ENCODE measurements around the gene XIRP2. TPM values are rescaled to one million over a fixed set of nuclear protein-coding genes. Genes with fewer than 3 reads are reported as not detected.

Gene XIRP2
- total RNA-seq, 1 donor from 2014 or later = not detected

GRCh38 chr2:166926657-166927056 is 38.4 kb downstream of the XIRP2 start:
- no peak for DNase-seq (ENCODE audit: low read depth in 2 of 2)

GRCh38 chr2:166932032-166932431 is 43.8 kb downstream of the XIRP2 start:
- no peak for DNase-seq (ENCODE audit: low read depth in 2 of 2)

- DNase-seq (ENCODE audit: low read depth in 2 of 2) = no peak
Measured at GRCh38 chr2:166934817-166935216, 46.5 kb downstream of the XIRP2 start.

GRCh38 chr2:166942377-166942776 is 54.1 kb downstream of the XIRP2 start:
- no peak for DNase-seq (ENCODE audit: low read depth in 2 of 2)

- DNase-seq (ENCODE audit: low read depth in 2 of 2) = no peak
Measured at GRCh38 chr2:166944909-166945308, 56.6 kb downstream of the XIRP2 start.

- DNase-seq (ENCODE audit: low read depth in 2 of 2) = no peak
Measured at GRCh38 chr2:166957686-166958085, 69.4 kb downstream of the XIRP2 start.

GRCh38 chr2:166958986-166959481 is 70.8 kb downstream of the XIRP2 start:
- no peak for DNase-seq (ENCODE audit: low read depth in 2 of 2)

GRCh38 chr2:166959556-166959955 is 71.3 kb downstream of the XIRP2 start:
- DNase-seq (ENCODE audit: low read depth in 2 of 2) = no peak

GRCh38 chr2:166960702-166961270 is 72.5 kb downstream of the XIRP2 start:
- no peak for DNase-seq (ENCODE audit: low read depth in 2 of 2)

- DNase-seq (ENCODE audit: low read depth in 2 of 2) = no peak
Measured at GRCh38 chr2:166961933-166962332, 73.7 kb downstream of the XIRP2 start.

- no peak for DNase-seq (ENCODE audit: low read depth in 2 of 2)
Measured at GRCh38 chr2:166969486-166969885, 81.2 kb downstream of the XIRP2 start.

GRCh38 chr2:166972002-166972401 is 83.7 kb downstream of the XIRP2 start:
- no peak for DNase-seq (ENCODE audit: low read depth in 2 of 2)

- DNase-seq (ENCODE audit: low read depth in 2 of 2) = no peak
Measured at GRCh38 chr2:166972418-166972817, 84.1 kb downstream of the XIRP2 start.

- DNase-seq (ENCODE audit: low read depth in 2 of 2) = no peak
Measured at GRCh38 chr2:166984188-166984587, 95.9 kb downstream of the XIRP2 start.

- DNase-seq (ENCODE audit: low read depth in 2 of 2) = no peak
Measured at GRCh38 chr2:166984797-166985196, 96.5 kb downstream of the XIRP2 start.

- DNase-seq (ENCODE audit: low read depth in 2 of 2) = no peak
Measured at GRCh38 chr2:166994588-166995336, 106.5 kb downstream of the XIRP2 start.

- DNase-seq (ENCODE audit: low read depth in 2 of 2) = no peak
Measured at GRCh38 chr2:166996465-166996864, 108.2 kb downstream of the XIRP2 start.

- DNase-seq (ENCODE audit: low read depth in 2 of 2) = no peak
Measured at GRCh38 chr2:167001165-167001564, 112.9 kb downstream of the XIRP2 start.

- DNase-seq (ENCODE audit: low read depth in 2 of 2) = no peak
Measured at GRCh38 chr2:167005096-167005495, 116.8 kb downstream of the XIRP2 start.

- no peak for DNase-seq (ENCODE audit: low read depth in 2 of 2)
Measured at GRCh38 chr2:167013227-167013626, 124.9 kb downstream of the XIRP2 start.

GRCh38 chr2:167015806-167016205 is 127.5 kb downstream of the XIRP2 start:
- no peak for DNase-seq (ENCODE audit: low read depth in 2 of 2)

GRCh38 chr2:167017021-167017420 is 128.7 kb downstream of the XIRP2 start:
- no peak for DNase-seq (ENCODE audit: low read depth in 2 of 2)

- no peak for DNase-seq (ENCODE audit: low read depth in 2 of 2)
Measured at GRCh38 chr2:167018590-167018989, 130.3 kb downstream of the XIRP2 start.
